Liver (tissue), 3 donors: ENCODE data around the gene KCNIP1.

Experiments
- CTCF ChIP-seq: fragments of 150-350 bp; IDR thresholded peaks from 2 replicates; pipeline ENCODE4 v1.5.1; 2017; ENCODE audit warnings: improper control_type of control experiment, low read depth, low read length; ENCODE audit not compliant: missing input control
- EGR1 ChIP-seq, 2 donors: IDR thresholded peaks; 2 replicates each; pipeline ENCODE4 v1.6.1; 2016 to 2018; ENCODE audit warnings: antibody characterized with exemption in 2 of 2, low read depth in 2 of 2
- GABPA ChIP-seq, 2 donors: IDR thresholded peaks in 1 of 2; conservative IDR thresholded peaks in 1 of 2; 2 replicates each; pipeline ENCODE4 v1.6.1; 2016; ENCODE audit warnings: antibody characterized with exemption in 2 of 2, mild to moderate bottlenecking in 1 of 2, moderate library complexity in 1 of 2
- HNF4G ChIP-seq: IDR thresholded peaks from 2 replicates; pipeline ENCODE4 v1.6.1; 2016; ENCODE audit warnings: antibody characterized with exemption
- MAX ChIP-seq: IDR thresholded peaks from 2 replicates; pipeline ENCODE4 v1.6.1; 2016; ENCODE audit warnings: antibody characterized with exemption
- RAD21 ChIP-seq, 2 donors: IDR thresholded peaks; 2 replicates each; pipeline ENCODE4 v1.6.1; 2016; ENCODE audit warnings: antibody characterized with exemption in 2 of 2, mild to moderate bottlenecking in 2 of 2
- REST ChIP-seq: IDR thresholded peaks from 2 replicates; pipeline ENCODE4 v1.6.1; 2016; ENCODE audit warnings: antibody characterized with exemption, mild to moderate bottlenecking
- SP1 ChIP-seq: IDR thresholded peaks from 2 replicates; pipeline ENCODE4 v1.6.1; 2018; ENCODE audit warnings: antibody characterized with exemption, mild to moderate bottlenecking
- TAF1 ChIP-seq: conservative IDR thresholded peaks from 2 replicates; pipeline ENCODE4 v1.6.1; 2016; ENCODE audit warnings: antibody characterized with exemption, mild to moderate bottlenecking
- donor health status: healthy.
- donor health status: healthy.

- no peak for TF ChIP-seq EGR1 (IDR thresholded peaks at IDR 0.05; ENCODE audit: low read depth in 2 of 2)
- TF ChIP-seq CTCF, result no peak
- no peak for TF ChIP-seq TAF1
- TF ChIP-seq MAX, result no peak
- TF ChIP-seq SP1, result no peak
- TF ChIP-seq RAD21 (IDR thresholded peaks at IDR 0.05), result no peak
- TF ChIP-seq HNF4G, result no peak
- TF ChIP-seq REST, result no peak
- no peak for TF ChIP-seq GABPA (IDR thresholded peaks at IDR 0.05 in 1 of 2, conservative IDR thresholded peaks at IDR 0.05 in 1 of 2)
Measured at GRCh38 chr5:170761708-170762066, 257.9 kb downstream of the KCNIP1 start.
